Endothelial cell of umbilical vein (primary cell): Measurements from ENCODE around the gene ABR.

Source experiments
- CTCF ChIP-seq, 2 donors: IDR thresholded peaks; 1 replicate in 1 of 2; 2 replicates in 1 of 2; pipeline ENCODE4 v1.5.1; 2011; ENCODE audit warnings: low read length in 2 of 2, mild to moderate bottlenecking in 2 of 2, moderate library complexity in 2 of 2, control low read depth in 1 of 2, inconsistent platforms in 1 of 2, low read depth in 1 of 2; ENCODE audit not compliant: insufficient read depth in 1 of 2; ENCODE audit errors: extremely low read depth in 1 of 2
- EZH2 ChIP-seq: IDR thresholded peaks from 2 replicates; pipeline ENCODE4 v1.6.1; 2012; ENCODE audit warnings: borderline replicate concordance, low read depth, mild to moderate bottlenecking, moderate library complexity, low read length, inconsistent platforms; ENCODE audit not compliant: severe bottlenecking

DNA sequence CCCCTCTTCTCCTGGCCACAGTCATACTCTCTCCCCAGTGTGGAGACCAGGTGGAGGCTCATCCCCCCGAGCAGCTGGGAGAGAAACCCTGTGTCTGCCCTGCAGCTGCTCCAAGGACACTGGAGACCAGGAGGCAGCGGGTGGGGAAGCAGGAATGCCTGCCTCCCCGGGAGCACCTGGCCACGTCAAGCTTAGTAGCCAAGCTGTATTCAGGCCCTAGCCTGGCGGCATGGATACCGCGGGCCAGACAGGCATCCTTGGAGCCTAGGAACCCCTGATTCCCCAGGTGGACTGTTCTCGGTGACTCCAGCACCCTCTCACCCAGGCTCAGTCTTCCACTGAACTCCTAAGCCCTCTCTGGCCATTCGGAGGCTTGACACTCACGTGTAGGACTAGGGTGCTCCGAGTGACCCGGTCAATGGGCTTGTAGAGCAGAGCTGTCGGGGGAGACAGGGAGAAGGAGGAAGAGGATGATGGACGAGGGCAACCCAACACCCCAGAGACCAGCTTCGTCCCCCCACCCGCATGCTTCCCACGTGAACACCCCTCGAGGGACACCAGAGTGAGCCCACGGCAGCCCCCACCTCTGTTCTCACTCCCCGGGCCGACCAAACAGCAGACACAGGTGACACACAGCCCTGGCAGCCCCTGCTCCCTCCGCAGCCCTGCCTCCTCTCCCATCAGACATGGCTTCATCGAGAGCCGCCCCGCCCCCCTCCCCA lies 106.4 kb downstream of the ABR start:
- TF ChIP-seq CTCF (IDR thresholded peaks at IDR 0.05; ENCODE audit: extremely low read depth in 1 of 2, insufficient read depth in 1 of 2, low read depth in 1 of 2, low read length in 2 of 2), result no peak
- no peak for TF ChIP-seq EZH2
